GM21526 (cell line): ENCODE data around the gene OR13C9.
"Not testable (repeated sequence)": the region's sequence is repeated elsewhere in the genome, so short reads cannot be mapped to it uniquely, and the experiment has no call there.

Experiments
- ATAC-seq: cut with Tn5 transposase; IDR thresholded peaks from one replicate; pipeline ENCODE4 v1.9.1; 2021; ENCODE audit warnings: moderate library complexity; ENCODE audit not compliant: unreplicated experiment, low FRiP score

The OR13C9 gene

GRCh38 chr9:104618104-104618503 lies at the start of gene OR13C9:
TSS of gene OR13C9 (minus strand) at chr9:104618204. CDS start at chr9:104618204, 0 bp downstream.
- ATAC-seq = no peak

- no peak for ATAC-seq
Observed at GRCh38 chr9:104658496-104659195, 40.6 kb upstream of the OR13C9 start.

- ATAC-seq = no peak
Observed at GRCh38 chr9:104635456-104635855, 17.5 kb upstream of the OR13C9 start.

- no peak for ATAC-seq
Observed at GRCh38 chr9:104633976-104634520, 16.0 kb upstream of the OR13C9 start.

- ATAC-seq = not testable (repeated sequence)
Observed at GRCh38 chr9:104625964-104626363, 8.0 kb upstream of the OR13C9 start.

GRCh38 chr9:104617418-104617817 lies 586 bp downstream of the OR13C9 start:
- no peak for ATAC-seq

GRCh38 chr9:104611213-104611612 lies 6.8 kb downstream of the OR13C9 start:
- ATAC-seq = no peak

- no peak for ATAC-seq
Observed at GRCh38 chr9:104608336-104608735, 9.7 kb downstream of the OR13C9 start.

- ATAC-seq = no peak
Observed at GRCh38 chr9:104606152-104606551, 11.9 kb downstream of the OR13C9 start.

- ATAC-seq = not testable (repeated sequence)
Observed at GRCh38 chr9:104605527-104605926, 12.5 kb downstream of the OR13C9 start, which contains the start of gene OR13C2. TSS of gene OR13C2 (minus strand) at chr9:104605627. CDS start at chr9:104605627, 0 bp downstream.

- no peak for ATAC-seq
Observed at GRCh38 chr9:104604801-104605200, 13.2 kb downstream of the OR13C9 start.

GRCh38 chr9:104599313-104599712 lies 18.7 kb downstream of the OR13C9 start, which contains the start of gene OR13C5:
TSS of gene OR13C5 (minus strand) at chr9:104599413. CDS start at chr9:104599413, 0 bp downstream.
- ATAC-seq = not testable (repeated sequence)

GRCh38 chr9:104598749-104599148 lies 19.3 kb downstream of the OR13C9 start:
- not testable (repeated sequence) for ATAC-seq

- ATAC-seq = no peak
Observed at GRCh38 chr9:104589626-104590025, 28.4 kb downstream of the OR13C9 start.

- no peak for ATAC-seq
Observed at GRCh38 chr9:104586496-104587180, 31.4 kb downstream of the OR13C9 start.

GRCh38 chr9:104580562-104580961 lies 37.4 kb downstream of the OR13C9 start:
- ATAC-seq = no peak

- no peak for ATAC-seq
Observed at GRCh38 chr9:104577263-104577662, 40.7 kb downstream of the OR13C9 start.

- no peak for ATAC-seq
Observed at GRCh38 chr9:104575456-104575855, 42.5 kb downstream of the OR13C9 start.

- ATAC-seq = no peak
Observed at GRCh38 chr9:104572612-104573011, 45.4 kb downstream of the OR13C9 start.

- ATAC-seq = no peak
Observed at GRCh38 chr9:104568868-104569267, 49.1 kb downstream of the OR13C9 start, which contains the start of gene OR13C8. TSS of gene OR13C8 (plus strand) at chr9:104569168. CDS start at chr9:104569168, 0 bp downstream.
